Measurements from ENCODE around the gene COL6A2. TPM values are rescaled to one million over a fixed set of nuclear protein-coding genes. Genes with fewer than 3 reads are reported as not detected.

The COL6A2 gene
- total RNA-seq, 1 experiment from 2014 or later = 87.0 TPM

DNA sequence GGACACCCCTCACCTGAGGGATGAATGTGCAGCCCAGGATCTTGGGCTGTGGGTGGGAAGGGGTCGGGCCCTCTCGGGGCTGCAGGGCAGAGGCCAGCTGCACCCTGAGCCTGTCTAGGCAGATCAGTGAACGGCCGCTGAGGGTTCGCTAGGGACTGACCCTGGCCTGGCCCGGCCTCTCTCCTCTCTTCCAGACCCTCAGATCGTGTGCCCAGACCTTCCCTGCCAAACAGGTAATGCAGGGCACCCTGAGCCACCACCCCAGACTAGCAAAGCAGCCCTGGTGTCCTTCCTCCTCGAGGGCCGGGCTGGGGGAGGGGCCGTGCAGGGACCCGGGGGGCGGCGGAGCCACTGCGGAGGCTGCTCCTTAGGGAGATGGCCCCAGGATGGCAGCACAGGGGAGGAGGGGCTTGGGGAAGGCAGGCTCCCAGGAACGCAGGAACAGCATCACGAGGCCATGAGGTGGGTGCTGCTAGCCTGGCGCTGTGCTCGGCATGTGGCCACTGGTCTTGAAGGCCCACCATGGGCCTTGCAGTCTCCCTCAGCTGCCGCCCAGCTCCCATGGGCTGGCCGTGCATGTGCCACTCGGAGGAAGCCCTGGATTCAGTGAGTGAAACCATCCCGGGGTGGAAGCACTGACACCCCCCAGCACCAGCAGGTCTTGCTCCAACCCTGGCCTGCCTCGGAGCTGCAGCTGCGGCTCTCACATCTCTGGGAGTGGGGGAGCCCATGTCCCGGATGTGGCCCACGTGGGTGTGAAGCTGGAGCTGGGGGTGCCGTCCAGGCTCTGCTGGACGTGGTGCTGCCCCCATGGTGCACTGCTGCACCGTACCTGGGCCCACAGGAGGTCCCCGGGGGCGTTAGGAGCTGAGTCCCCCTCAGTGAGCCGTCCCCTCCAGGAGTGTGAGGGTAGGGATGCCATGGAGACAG, 28.7 kb downstream of the COL6A2 start:
- no peak overlapping the region for H3K27ac ChIP-seq (ENCODE audit: low read depth, low read length)
- TF ChIP-seq CBX3 (IDR thresholded peaks at IDR 0.05; ENCODE audit: low read depth) (no peak), SIN3A (IDR thresholded peaks at IDR 0.05; ENCODE audit: low read depth) (no peak), EGR1 (IDR thresholded peaks at IDR 0.05; ENCODE audit: low read depth) (no peak)
- no peaks in the 10 kb centered on the region for H3K9me2 ChIP-seq (ENCODE audit: insufficient read depth)
- H3K4me2 ChIP-seq (ENCODE audit: low read length) = no peak overlapping the region
- no peak for ATAC-seq
- POLR2A ChIA-PET = no interaction called here
- no peak overlapping the region for H3K4me3 ChIP-seq (replicated peaks in 1 of 2; ENCODE audit: low read depth in 1 of 2, low read length in 2 of 2)
- no peak overlapping the region for H2AFZ ChIP-seq (ENCODE audit: low read depth, low read length, poor library complexity, severe bottlenecking)
- H3K9me3 ChIP-seq (ENCODE audit: control insufficient read depth in 1 of 2, insufficient read depth in 1 of 2, low read depth in 1 of 2, low read length in 2 of 2) = no peaks in the 10 kb centered on the region
- no peaks in the 10 kb centered on the region for H3K27me3 ChIP-seq (ENCODE audit: insufficient read depth, low read length)
- RAD21 ChIA-PET (ENCODE audit: low non-redundant PET in 1 of 2, low total read pairs in 2 of 2, uncharacterized antibody in 2 of 2, unreplicated experiment in 2 of 2) = no interaction called here
- H3K4me1 ChIP-seq (ENCODE audit: control insufficient read depth in 1 of 2, insufficient read depth in 2 of 2, low read length in 2 of 2) = no peaks in the 10 kb centered on the region
- BruUV-seq (replicated peaks) = no TSS peak
- H3K9ac ChIP-seq (ENCODE audit: low read length) = no peak overlapping the region
- intact Hi-C loops (cut with micrococcal nuclease) = no loop called here
- CTCF ChIA-PET = interaction anchor here (0.6 kb wide), 1 partner anchor 509 kb away, joined by 3 read pairs; the partner anchor contains the start of gene PRMT2
- H3K36me3 ChIP-seq (ENCODE audit: control insufficient read depth in 1 of 2, insufficient read depth in 2 of 2, low read length in 2 of 2) = no peaks in the 10 kb centered on the region; a peak in 1 of 4 replicates
- H4K20me1 ChIP-seq (ENCODE audit: insufficient read depth) = no peaks in the 10 kb centered on the region
- DNase-seq (ENCODE audit: low read depth, low spot score) = no peak
- no peaks in the 10 kb centered on the region for H3K79me2 ChIP-seq (ENCODE audit: insufficient read depth, low read length)

DNA sequence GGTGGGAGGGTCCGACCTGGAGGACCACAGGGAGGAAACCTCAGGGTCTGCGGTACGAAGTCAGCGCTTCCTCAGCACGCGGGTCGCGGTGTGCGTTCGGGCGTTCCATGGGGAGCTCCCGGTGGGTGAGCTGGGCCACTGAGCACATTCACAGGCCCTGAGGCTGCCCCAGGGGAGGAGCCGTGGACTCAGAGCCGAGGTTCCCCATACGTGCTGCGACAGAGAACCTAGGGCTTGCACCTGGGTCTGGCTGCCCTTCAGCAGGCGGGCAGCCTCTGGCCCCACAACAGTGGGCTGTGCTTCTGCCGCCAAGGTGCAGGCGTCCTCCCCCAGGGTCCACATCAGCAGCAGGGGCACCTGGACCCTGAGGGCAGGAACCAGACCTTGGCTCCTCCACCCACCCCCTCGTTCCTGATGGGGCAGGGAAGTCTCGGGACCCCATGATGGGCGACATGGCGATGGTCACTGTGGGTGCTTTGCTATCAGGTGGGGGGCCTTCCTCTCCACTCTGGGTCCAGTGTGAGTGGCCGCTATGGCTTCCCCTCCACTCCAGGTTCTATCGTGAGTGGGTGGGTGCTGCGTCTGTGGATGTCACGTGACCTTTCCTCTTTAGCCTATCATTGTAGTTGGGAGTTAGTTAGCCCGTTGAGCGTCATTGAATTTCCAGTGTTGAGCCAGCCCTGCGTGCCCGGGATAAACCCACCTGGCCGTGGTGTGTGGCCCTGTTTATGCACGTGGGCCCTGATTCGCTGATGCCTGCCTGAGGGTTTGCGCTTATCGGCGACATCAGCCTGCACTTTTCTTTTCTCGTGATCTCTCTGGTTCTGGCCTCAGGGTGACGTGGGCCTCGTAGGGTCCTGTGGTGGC, 29.6 kb downstream of the COL6A2 start:
- Histone ChIP-seq H3K9me3 (ENCODE audit: control insufficient read depth in 1 of 2, insufficient read depth in 1 of 2, low read depth in 1 of 2, low read length in 2 of 2) (no peaks in the 10 kb centered on the region), H3K27me3 (ENCODE audit: insufficient read depth, low read length) (no peaks in the 10 kb centered on the region), H3K9ac (ENCODE audit: low read length) (no peak overlapping the region), H3K9me2 (ENCODE audit: insufficient read depth) (no peaks in the 10 kb centered on the region), H3K4me1 (ENCODE audit: control insufficient read depth in 1 of 2, insufficient read depth in 2 of 2, low read length in 2 of 2) (no peaks in the 10 kb centered on the region), H3K36me3 (ENCODE audit: control insufficient read depth in 1 of 2, insufficient read depth in 2 of 2, low read length in 2 of 2) (no peaks in the 10 kb centered on the region; a peak in 1 of 4 replicates), H3K79me2 (ENCODE audit: insufficient read depth, low read length) (no peaks in the 10 kb centered on the region), H3K4me2 (ENCODE audit: low read length) (no peak overlapping the region), H3K27ac (ENCODE audit: low read depth, low read length) (no peak overlapping the region), H2AFZ (ENCODE audit: low read depth, low read length, poor library complexity, severe bottlenecking) (no peak overlapping the region), H4K20me1 (ENCODE audit: insufficient read depth) (no peaks in the 10 kb centered on the region), H3K4me3 (replicated peaks in 1 of 2; ENCODE audit: low read depth in 1 of 2, low read length in 2 of 2) (no peak overlapping the region)
- ChIA-PET CTCF (no interaction called here), POLR2A (no interaction called here), RAD21 (ENCODE audit: low non-redundant PET in 1 of 2, low total read pairs in 2 of 2, uncharacterized antibody in 2 of 2, unreplicated experiment in 2 of 2) (no interaction called here)
- intact Hi-C loops (cut with micrococcal nuclease) = no loop called here
- no TSS peak for BruUV-seq (replicated peaks)
- no peak for DNase-seq (ENCODE audit: low read depth, low spot score)
- no peak for ATAC-seq
- no peak for TF ChIP-seq SIN3A (IDR thresholded peaks at IDR 0.05; ENCODE audit: low read depth)
- TF ChIP-seq, protein P1, sequence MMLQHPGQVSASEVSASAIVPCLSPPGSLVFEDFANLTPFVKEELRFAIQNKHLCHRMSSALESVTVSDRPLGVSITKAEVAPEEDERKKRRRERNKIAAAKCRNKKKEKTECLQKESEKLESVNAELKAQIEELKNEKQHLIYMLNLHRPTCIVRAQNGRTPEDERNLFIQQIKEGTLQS (IDR thresholded peaks at IDR 0.05) = no peak
- no peak for TF ChIP-seq JUND (IDR thresholded peaks at IDR 0.05)
- no peak for TF ChIP-seq FOSL1 (IDR thresholded peaks at IDR 0.05; ENCODE audit: low read depth)
- TF ChIP-seq EZH2phosphoT487 (IDR thresholded peaks at IDR 0.05; ENCODE audit: borderline replicate concordance) = no peak
- no peak for TF ChIP-seq POLR2A (IDR thresholded peaks at IDR 0.05; ENCODE audit: borderline replicate concordance, extremely low read depth, insufficient read depth, insufficient read length)
- no peak for TF ChIP-seq ZNF274 (IDR thresholded peaks at IDR 0.05; ENCODE audit: low read depth, low read length)
- no peak for TF ChIP-seq CEBPB (IDR thresholded peaks at IDR 0.05; ENCODE audit: low read depth)
- no peak for TF ChIP-seq EGR1 (IDR thresholded peaks at IDR 0.05; ENCODE audit: low read depth)
- TF ChIP-seq YY1 (IDR thresholded peaks at IDR 0.05; ENCODE audit: extremely low read depth, insufficient replicate concordance, low read depth, low read length) = no peak
- TF ChIP-seq EZH2 (IDR thresholded peaks at IDR 0.05) = no peak
- TF ChIP-seq ELF1 (IDR thresholded peaks at IDR 0.05; ENCODE audit: borderline replicate concordance, low read depth) = no peak
- TF ChIP-seq, protein P2, sequence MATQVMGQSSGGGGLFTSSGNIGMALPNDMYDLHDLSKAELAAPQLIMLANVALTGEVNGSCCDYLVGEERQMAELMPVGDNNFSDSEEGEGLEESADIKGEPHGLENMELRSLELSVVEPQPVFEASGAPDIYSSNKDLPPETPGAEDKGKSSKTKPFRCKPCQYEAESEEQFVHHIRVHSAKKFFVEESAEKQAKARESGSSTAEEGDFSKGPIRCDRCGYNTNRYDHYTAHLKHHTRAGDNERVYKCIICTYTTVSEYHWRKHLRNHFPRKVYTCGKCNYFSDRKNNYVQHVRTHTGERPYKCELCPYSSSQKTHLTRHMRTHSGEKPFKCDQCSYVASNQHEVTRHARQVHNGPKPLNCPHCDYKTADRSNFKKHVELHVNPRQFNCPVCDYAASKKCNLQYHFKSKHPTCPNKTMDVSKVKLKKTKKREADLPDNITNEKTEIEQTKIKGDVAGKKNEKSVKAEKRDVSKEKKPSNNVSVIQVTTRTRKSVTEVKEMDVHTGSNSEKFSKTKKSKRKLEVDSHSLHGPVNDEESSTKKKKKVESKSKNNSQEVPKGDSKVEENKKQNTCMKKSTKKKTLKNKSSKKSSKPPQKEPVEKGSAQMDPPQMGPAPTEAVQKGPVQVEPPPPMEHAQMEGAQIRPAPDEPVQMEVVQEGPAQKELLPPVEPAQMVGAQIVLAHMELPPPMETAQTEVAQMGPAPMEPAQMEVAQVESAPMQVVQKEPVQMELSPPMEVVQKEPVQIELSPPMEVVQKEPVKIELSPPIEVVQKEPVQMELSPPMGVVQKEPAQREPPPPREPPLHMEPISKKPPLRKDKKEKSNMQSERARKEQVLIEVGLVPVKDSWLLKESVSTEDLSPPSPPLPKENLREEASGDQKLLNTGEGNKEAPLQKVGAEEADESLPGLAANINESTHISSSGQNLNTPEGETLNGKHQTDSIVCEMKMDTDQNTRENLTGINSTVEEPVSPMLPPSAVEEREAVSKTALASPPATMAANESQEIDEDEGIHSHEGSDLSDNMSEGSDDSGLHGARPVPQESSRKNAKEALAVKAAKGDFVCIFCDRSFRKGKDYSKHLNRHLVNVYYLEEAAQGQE (IDR thresholded peaks at IDR 0.05; ENCODE audit: low read depth) = no peak
- no peak for TF ChIP-seq SP1 (IDR thresholded peaks at IDR 0.05; ENCODE audit: low read depth)
- TF ChIP-seq, protein P3, sequence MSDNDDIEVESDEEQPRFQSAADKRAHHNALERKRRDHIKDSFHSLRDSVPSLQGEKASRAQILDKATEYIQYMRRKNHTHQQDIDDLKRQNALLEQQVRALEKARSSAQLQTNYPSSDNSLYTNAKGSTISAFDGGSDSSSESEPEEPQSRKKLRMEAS (IDR thresholded peaks at IDR 0.05) = no peak

Data from HCT116 (cell line).